ENCODE results near the gene LTF. TPM values are rescaled to one million over a fixed set of nuclear protein-coding genes. Genes with fewer than 3 reads are reported as not detected.
"Not testable (repeated sequence)": the region's sequence is repeated elsewhere in the genome, so short reads cannot be mapped to it uniquely, and the experiment has no call there.

The LTF gene
- 1 to 10 TPM; 1.6 to 3.6 (median 2.6) TPM for polyA plus RNA-seq (ENCODE audit: insufficient read length in 4 of 4)

DNA sequence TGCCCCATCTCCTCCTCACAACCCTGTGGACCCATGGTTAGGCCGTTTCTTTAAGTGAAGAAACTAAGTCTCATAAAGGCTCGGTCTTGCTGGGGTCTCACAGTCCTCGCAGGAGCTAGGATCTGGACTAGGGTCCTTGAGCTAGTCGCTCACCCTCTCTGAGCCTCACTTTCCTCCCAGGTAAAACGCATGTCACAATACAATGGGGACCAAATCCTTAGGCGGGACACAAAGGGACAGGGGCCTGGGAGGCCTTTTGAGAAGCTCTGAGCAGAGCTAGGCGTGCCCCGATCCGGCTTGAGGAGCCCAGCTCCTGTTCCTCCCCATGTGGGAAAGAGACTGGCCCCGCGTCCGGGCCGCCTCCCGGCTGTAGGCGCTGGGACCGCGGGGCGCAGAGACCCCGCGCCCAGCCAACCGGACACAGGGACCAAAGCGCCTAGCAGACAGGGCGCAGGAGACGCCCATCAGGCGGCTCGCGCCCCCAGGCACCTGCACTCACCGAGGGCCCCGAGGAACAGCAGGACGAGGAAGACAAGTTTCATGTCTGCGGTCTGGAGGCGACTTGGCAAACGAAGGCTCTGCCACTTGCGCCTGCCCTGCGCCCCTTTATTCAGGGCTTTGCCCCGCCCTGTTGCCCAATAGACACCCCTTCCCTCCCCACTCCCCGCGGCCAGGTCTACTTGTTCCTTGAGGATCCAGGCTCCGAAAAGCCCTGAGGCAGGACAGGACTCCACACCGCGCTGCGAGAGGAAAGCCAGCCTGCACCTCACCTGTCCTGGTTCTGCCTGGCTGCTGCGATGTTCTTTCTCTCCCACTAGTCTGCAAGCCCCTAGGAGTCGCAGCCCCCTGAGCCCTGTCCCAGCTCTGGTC lies at the start of gene LTF:
TSS of gene LTF (minus strand) at position 580 of the 870 bp plus-strand sequence. CDS start at position 542, 38 bp downstream.
- DNase-seq (ENCODE audit: low read depth in 4 of 4, low spot score in 2 of 4) = no peak

DNA sequence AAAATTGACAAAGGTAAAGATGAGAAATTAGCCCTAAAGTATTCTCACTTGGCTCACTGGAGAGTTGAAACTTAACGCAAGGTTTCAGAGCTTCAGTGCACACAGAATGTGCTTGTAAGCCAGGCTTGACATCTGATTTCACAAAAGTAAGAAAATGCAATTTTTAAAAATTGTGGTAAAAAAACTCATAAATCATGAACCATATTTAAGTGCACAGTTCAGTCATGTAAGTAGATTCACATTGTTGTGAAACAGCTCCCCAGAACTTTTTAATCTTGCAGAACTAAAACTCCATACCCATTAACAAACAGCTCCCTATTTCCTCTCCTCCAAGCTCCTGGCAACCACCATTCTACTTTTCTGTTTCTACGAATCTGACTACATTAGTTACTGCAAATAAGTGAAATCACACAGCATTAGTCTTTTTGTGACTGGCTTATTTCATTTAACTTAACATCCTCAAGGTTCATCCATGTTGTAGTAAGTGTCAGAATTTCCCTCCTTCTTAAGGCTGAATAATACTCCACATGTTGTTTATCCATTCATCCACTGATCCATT lies 47.6 kb upstream of the LTF start:
- DNase-seq (ENCODE audit: low read depth in 4 of 4, low spot score in 2 of 4) = no peak

DNA sequence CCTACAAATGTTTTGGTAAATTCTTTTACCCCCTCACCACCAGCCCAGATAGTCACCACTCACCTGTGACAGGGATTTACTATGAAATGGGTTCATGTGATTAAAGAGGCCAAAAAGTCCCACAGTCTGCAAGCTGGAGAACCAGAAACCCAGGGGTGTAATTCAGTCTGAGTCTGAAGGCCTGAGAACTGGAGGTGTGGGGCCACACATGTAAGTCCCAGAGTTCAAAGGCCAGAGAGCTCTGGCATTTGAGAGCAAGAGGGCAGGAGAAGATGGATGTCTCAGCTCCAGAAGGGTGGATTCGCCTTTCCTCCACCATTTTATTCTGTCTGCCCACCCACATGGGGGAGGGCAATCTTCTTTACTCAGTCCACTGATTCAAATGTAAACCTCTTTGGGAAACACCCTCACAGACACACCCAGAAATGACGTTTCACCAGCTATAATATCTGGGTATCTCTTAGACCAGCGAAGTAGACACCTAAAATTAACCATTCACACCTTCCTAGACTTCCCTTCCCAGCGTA lies 45.0 kb upstream of the LTF start:
- no peak for DNase-seq (ENCODE audit: low read depth in 4 of 4, low spot score in 2 of 4)

DNA sequence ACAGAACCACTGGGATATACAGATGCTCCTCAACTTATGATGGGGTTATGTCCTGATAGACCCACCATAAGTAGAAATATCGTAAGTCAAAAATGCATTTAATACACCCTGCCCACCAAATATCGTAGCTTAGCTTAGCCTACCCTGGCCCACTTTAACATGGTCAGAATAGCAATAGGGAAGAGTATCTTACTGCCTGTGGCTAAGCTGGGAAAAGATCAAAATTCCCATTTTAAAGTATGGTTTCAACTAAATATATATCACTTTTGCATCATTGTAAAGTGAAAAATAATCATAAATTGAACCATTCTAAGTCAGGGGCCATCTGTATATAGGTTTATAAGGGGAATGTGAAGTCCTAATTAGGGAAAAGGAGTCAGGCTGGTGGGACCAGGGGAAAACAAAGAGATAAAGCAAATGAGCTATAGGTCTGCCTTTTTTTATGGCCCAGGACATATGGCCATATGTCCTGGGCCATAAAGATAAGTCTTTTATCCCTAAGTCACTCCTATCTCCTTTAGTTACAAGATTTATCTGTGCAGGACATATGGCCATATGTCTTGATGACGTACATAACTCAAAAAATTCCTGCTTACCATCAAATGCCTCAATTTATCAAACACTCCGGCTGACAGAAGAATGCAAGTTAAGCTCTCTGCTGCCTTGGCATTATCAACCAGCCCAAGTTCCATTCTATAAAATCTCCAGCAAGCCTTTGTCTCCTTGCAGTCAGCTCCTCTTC lies 44.3 kb upstream of the LTF start:
- no peak for DNase-seq (ENCODE audit: low read depth in 4 of 4, low spot score in 2 of 4)

DNA sequence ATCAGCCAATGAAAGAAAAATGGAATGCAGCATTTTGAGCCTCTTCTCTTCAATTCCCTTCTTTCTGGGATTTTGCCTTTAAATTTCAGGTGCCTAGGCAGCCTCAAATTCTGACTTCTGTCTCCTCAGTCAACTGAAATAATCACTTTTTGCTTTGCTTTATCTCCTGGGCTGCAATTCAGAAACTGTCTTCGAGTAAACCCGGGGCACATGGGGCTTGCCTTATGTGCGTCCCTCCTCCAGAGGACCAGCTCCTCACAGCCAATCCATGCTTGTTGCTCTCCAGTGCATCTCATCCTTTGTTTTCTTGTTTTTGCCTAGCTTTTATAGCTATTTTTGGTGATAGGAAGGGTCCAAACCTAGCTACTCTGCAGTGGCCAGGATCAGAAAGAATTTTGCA lies 41.8 kb upstream of the LTF start:
- no peak for DNase-seq (ENCODE audit: low read depth in 4 of 4, low spot score in 2 of 4)

DNA sequence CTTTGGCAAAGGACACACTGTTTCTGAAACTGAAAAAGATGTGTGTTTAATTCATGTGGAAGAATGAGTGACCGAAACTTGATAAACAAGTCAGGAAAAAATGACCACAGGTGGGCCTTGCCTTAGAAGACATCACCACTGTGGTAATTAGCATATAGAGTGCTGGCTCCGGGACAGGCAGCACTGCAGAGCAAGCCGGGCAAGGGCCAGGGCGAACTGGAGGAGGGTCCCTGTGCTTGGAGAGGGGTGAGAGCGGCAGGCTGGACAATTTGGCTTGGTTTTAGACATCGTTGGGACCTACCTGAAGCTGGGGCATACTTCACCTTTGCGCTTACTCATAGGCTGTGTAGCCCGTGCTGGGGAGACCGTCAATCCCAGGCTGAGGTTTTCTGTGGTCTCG lies 41.2 kb upstream of the LTF start:
- no peak for DNase-seq (ENCODE audit: low read depth in 4 of 4, low spot score in 2 of 4)

DNA sequence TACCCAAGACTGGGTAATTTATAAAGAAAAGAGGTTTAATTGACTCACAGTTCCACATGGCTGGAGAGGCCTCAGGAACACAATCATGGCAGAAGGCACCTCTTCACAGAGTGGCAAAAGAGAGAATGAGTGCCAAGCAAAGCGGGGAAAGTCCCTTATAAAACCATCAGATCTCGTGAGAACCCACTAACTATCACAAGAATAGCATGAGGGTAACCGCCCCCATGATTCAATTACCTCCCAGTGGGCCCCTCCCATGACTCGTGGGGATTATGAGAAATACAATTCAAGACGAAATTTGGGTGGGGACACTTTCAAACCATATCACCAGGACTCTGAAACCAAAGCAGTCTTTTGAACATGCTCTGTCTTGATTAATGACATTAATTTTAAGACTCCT lies 40.1 kb upstream of the LTF start:
- no peak for DNase-seq (ENCODE audit: low read depth in 4 of 4, low spot score in 2 of 4)

DNA sequence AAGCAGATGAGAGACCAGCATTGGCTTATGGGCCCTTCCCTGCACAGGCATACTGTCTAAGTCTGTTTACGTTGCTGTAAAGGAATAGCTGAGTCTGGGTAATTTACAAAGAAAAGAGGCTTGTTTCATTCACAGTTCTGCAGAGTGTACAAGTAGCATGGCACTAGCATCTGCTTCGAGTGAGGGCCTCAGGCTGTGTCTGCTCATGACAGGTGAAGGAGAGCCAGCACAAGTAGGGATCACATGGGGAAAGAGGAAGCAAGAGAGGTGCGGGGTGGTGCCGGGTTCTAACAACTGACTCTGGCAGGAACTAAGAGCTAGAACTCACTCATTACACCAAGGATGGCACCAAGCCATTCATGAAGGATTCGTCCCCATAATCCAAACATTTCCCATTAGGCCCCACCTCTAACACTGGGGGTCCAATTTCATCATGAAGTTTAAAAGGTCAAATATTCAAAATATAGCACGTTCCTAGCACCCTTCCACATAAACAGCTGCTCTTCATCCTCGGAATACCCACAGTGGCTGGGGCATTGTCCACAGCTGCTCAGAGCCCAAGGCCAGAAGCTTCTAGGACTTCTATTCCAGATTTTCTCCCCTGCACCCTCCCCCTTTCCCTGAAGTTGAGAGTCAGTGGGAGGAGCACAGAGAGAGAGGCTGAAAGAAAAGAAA lies 38.6 kb upstream of the LTF start:
- no peak for DNase-seq (ENCODE audit: low read depth in 4 of 4, low spot score in 2 of 4)

DNA sequence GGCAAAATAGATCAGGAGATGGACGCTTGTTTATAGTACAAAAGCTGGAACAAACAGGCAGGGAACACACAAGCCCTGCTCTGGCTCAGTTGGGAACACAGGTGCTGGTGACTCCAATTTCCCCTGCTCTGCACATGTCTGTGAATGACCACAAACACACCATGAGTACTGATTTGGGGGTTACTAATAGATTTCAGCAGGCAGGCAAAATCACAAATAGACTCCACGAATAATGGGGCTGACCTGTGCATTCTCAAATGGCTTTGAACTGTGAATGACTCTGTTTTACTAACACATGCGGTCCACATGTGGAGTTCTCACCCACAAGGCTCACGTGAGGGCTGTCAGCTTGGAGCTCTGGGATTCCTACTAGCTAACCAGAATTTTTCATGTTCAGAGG lies 37.0 kb upstream of the LTF start:
- DNase-seq (ENCODE audit: low read depth in 4 of 4, low spot score in 2 of 4) = no peak

DNA sequence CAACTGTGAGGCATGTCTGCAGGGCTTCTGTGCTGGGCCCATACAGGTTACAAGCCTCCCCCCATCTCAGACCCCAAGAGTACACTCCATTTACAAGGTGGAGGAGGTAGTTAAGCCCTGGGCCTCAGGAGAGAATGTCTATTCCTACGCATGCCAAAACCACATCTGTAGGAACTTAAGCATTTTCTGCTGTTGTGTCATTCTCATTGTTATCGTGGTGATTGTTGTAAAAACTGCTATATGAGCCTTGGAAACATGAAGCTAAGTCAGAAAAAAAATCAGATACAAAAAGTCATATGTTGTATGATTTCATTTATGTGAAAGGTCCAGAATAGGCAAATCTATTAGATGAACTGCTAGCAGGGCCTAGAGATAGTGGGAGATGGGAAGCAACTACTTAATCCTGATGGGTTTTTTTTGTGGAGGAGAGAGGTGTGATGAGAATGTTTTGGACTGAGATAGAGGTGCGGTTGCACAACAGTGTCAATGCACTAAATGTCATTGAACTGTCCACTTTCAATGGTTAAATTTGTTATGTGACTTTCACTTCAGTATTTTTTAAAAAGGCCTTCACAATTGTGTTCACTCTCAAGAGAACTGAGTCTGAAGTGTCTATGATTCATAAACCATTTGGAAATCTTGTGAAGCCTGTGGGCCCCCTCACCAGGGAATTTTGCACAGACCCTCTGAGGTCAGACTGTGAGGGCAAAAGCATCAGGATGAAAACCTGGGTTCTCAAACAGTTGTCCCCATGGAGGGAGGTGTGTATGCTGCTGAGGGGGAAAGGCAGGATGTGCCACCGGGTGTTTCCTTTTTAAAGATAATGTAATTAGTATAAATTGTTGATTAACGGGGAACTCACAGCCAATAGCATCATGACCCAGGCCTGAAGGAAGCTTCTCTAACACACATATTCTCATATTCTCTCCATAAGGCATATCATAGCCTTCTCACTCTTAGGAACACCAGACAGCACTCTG lies 36.2 kb upstream of the LTF start:
- no peak for DNase-seq (ENCODE audit: low read depth in 4 of 4, low spot score in 2 of 4)

DNA sequence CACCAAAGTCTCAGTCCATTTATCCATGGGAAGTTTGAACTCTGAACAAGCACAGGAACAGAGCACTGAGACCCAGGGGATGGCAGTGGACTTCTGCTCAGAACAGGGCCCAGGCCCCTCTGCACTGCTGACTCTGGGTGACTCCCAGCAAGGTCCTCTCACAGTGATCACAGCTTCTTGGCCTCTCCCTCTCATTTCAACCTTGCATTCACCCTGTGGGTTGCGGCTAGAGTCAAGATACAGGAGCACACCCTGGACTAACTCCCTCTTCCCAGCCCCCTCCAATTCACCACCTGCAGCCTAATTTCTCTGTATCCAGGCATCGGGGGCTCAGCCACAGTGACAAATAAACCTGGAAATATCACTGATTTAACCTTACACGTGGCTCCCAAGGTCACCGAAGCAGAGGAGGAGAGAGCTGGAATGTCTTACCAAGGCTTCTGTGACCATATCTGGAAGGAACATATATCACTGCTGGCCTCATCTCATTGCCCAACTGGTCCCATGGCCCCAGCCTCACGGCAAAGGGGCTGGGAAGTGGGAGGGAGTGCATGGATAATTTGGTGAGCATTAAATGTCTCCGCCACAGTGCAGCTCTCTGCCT lies 34.3 kb upstream of the LTF start:
- no peak for DNase-seq (ENCODE audit: low read depth in 4 of 4, low spot score in 2 of 4)

DNA sequence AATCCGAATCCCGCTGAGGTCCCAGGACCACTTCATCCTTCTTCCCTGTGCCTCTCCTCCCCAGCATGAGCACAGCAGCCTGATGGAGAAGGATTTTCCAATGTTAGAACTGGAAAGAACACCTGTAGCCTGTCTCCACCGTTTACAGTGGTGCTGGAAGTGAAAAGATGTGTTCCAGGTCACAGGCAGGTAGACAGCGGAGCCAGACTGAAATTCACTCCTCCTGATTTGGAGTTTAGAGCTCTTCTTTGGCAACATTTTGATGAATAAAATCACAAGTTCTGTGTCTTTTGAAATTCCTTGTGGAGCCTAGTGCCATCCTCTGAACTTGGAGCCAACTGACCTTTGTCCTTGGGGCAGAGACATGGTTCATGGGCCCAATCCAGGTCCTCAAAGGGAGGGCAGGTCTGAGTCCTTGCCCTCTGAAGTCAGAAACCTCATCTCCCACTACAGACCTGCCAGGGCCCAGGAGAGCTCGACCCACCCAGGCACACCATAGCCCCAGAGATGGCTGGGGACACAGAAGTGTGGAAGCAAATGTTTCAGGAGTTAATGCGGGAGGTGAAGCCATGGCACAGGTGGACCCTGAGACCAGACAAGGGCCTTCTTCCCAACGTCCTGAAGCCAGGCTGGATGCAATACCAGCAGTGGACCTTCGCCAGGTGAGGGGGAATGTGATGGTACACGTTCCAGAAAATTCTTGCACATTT lies 33.0 kb upstream of the LTF start, which contains the start of gene RTP3:
TSS of gene RTP3 (plus strand) at position 421 of the 710 bp plus-strand sequence. CDS start at position 508, 87 bp downstream.
- no peak for DNase-seq (ENCODE audit: low read depth in 4 of 4, low spot score in 2 of 4)

DNA sequence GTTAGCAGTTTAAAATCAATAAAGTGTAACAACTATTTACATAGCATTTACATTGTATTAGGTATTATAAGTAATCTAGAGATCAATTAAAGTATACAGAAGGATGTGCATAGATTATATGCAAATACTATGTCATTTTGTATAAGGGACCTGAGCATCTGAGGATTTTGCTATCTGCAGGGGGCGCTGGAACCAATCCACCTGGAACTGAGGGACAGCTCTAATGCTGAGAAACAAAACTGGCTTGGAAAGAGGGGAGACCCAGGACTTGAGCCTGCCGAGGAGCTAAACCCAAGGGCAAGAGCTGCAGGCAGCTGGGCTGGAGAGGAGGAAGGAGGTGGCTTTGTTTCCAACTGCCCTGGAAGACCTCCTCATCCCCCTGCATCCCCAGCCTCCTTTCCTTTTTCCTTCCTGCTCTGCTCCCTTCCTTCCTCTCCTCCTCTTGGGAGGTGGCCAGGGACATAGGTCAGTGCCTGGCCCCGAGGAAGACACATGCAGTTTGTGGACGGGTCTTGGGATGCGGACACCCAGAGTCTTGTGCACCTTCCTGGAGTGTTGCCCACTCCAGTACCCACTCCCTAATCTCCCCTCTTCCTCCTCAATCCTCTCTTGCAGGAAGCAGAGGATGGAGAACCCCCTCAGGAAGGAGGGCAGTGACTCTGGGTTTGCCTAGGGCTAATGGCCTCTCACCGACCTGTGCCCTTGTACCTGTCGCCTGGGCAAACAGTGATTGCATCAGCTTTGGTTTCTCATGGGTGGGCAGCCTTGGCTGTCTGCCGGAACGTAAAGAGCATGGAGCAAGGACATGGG lies 32.2 kb upstream of the LTF start:
- no peak for DNase-seq (ENCODE audit: low read depth in 4 of 4, low spot score in 2 of 4)

DNA sequence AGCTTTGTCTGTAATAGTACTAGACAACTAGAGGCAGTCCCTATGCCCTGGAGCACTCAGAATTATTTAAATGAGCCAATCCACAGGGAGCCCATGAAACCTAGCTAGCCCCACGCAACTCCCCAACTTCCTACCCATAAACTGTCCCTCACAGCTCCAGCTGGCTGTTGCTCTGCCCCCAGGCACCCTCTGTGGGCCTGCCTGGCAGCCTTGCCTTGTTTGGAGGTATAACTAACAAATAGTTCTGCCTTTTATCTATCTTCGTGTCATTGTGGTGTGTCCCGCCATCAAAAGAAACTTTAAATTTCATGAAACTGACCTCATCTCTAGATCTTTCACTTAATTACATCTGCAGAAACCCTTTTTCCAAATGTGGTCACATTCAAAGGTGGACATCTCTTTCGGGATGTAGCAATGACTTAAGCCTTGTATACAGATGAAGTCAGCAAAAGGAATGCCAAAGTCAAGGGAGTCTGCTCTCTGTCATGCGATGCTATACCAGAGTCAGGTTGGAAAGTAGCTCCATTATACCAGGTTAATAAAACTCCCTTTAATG lies 31.3 kb upstream of the LTF start:
- no peak for DNase-seq (ENCODE audit: low read depth in 4 of 4, low spot score in 2 of 4)

DNA sequence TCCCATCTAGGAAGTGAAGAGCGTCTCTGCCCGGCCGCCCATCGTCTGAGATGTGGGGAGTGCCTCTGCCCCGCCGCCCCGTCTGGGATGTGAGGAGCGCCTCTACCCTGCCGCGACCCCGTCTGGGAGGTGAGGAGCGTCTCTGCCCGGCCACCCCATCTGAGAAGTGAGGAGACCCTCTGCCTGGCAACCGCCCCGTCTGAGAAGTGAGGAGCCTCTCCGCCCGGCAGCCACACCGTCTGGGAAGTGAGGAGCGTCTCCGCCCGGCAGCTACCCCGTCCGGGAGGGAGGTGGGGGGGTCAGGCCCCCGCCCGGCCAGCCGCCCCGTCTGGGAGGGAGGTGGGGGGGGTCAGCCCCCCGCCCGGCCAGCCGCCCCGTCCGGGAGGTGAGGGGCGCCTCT lies 29.8 kb upstream of the LTF start:
- not testable (repeated sequence) for DNase-seq (ENCODE audit: low read depth in 4 of 4, low spot score in 2 of 4)

DNA sequence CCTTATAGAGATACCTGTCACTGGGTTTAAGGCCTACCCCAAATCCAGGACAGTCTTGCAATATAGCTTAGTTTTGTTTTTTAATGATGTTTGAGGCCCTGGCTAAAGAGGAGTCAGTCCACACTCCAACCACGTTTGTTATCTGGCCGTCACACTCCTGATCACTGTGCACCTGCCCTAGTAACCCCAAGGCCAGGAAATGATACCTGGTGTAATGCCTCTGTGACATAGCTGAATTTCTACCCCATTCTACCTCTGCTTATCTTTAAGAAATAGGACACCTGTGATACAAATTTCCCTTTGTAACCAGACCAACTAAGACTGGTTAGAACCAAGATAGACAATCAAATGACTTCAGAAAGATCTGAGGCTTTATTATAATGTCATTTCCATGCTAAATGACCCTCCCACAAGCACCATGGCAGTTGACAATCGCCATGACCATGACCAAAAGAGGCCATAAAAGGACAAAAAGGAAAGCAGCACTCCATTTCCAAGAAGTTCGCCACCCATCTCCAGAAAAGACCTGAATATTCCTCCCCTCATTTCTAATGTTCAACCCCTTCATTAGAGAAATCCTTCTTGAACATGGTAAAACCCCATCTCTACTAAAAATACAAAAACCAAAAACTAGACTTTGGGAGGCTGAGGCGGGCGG lies 28.3 kb upstream of the LTF start:
- no peak for DNase-seq (ENCODE audit: low read depth in 4 of 4, low spot score in 2 of 4)
